IPS DF 19.7 (cell line): ENCODE measurements around the gene MED4.

ENCODE experiments used
- DNase-seq: peaks from one replicate; pipeline ENCODE4 v3.0.0-alpha.2; 2013; ENCODE audit warnings: low read depth, low spot score

Gene MED4, protein sequence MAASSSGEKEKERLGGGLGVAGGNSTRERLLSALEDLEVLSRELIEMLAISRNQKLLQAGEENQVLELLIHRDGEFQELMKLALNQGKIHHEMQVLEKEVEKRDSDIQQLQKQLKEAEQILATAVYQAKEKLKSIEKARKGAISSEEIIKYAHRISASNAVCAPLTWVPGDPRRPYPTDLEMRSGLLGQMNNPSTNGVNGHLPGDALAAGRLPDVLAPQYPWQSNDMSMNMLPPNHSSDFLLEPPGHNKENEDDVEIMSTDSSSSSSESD

GRCh38 chr13:48094781-48095502 lies at the start of gene MED4:
Gene MED4 (minus strand): TSS chr13:48095104. CDS start chr13:48095078, 26 bp downstream.
- peak; percentile 71 for DNase-seq

DNA sequence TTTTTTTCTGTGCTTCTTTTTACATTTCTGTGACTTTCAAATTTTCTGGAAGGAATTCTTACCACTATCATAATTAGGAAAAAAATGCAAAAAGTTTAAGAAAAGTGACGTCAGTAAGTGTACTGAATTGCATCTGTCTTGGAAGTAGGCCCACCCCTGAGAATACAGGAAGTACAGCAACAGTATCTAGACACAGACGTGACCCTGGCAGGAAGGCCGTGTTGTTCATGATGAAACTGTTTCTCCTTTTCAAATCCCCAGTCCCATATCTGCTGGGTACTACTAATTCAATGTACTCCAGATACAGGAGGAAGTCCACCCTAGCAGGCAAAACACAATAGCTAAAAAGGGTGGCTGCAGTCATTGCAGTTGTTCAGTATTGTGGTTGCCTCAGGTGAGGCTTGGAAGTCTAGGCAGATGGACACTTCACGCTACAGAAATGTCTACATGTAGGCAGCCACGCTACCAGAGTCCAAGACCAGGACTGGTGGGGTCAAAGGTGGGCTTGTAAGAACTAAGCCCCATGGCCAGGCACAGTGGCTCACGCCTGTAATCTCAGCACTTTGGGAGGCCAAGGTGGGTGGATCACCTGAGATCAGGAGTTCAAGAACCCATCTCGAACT lies 49.6 kb upstream of the MED4 start:
- DNase-seq, result no peak

DNA sequence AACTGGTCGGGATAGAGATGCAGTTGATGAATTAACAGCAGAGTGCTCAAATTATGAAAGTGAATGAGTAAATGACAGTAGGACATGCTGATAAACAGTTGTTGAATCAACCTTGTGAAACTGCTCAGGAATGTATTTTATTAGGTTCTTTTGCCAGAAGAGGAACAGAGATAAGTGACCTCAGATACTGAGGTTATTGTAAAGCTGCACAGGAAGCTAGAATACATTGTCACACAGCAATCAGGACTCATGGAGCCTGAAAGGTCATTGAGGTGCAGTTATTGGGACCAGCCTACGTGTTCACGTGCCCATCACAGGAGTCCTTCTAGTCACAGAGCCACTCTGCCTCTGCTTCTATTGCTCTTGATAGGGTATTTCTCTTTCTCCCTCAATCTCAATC lies 47.5 kb upstream of the MED4 start:
- DNase-seq, result no peak

DNA sequence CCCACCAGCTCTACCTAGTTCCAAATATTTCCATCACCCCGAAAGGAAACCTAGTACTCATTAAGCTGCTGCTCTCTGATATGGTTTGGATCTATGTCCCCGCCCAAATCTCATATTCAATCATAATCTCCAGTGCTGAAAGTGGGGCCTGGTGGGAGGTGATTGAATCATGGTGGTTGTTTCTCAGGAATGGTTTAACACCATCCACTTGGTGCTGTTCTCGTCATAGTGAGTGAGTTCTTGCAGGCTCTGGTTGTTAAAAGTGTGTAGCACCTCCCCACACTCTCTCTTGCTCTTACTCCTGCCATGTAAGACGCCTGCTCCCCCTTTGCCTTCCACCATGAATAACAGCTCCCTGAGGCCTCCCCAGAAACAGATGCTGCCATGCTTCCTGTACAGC lies 43.4 kb upstream of the MED4 start:
- DNase-seq, result no peak

DNA sequence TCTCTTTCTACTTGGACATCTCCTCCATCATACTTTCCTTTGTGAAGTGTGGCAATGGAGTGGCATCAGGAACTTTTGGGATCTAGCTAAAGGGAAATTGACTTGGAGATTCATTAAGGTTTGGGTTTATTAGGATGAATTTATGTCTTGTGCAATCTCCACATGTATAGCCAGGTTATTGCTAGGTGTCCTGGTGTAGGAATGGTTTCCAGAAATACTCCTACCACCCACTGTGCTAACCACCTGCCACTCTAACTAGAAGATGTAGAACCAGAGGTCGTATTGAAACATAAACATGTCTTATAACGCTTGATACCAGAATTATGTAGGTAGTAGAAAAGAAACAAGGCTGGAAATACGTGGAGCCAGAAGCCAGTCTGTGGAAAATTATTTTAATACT lies 38.1 kb upstream of the MED4 start:
- no peak for DNase-seq

DNA sequence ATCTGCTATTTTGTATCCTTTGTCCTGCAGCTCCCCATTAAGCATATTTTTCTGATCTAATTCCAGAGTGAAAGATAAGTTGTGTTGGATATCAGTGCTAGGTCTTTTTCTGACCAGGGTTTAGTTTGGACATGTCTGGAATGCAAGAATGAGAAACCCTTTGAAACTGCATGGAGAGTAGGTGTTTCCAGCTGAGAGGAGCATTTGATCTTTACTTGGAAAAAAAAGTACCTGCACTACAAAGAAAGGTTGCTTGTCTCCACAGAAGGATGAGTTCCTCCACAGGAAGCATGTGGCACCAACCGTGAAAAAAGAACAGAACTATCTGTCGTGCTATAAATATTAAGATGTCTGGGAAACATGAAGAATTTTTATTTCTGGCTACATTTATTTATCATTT lies 36.6 kb upstream of the MED4 start:
- DNase-seq, result no peak

DNA sequence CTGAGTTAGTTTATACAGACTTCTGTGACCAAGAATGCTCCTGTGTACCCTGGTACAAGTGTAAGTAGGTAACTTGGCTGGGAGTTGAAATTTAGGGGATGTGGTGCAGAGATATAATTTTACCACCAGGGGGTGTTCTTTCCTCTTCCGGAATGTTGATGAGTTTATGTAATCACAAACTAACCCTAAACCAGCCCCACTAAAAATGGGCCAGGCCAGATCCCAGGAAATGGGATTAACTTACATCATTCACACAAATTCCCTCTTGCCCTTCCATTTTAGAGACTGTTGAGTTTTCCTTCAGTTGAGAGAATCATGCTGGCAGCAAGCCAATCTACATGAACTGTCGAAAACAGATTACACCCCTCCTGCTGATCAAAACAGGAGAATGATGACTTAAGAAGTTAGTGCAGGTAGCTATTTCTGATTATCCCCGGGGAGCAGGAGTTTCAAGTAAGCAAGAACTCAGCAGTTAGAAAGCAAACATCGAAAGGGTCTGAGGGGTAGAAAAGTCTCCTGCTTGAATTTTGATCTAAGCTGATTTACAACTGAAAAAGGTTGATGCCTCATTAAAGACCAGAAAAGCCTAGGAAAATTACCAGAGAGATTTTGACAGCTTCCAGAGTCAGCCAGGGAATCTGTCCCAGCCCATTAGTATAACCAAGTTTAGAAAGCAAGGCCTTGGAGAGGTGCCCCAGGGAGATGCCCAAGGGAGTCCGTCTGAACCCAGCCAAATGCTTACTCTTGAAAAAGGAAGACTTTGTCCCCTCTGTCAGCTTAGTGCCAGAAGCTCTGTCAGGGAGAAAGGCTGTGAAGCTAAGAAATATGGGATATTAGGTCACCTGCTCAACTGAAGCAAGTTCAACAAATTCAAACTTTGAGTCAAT lies 32.3 kb upstream of the MED4 start:
- DNase-seq, result peak; percentile 47

DNA sequence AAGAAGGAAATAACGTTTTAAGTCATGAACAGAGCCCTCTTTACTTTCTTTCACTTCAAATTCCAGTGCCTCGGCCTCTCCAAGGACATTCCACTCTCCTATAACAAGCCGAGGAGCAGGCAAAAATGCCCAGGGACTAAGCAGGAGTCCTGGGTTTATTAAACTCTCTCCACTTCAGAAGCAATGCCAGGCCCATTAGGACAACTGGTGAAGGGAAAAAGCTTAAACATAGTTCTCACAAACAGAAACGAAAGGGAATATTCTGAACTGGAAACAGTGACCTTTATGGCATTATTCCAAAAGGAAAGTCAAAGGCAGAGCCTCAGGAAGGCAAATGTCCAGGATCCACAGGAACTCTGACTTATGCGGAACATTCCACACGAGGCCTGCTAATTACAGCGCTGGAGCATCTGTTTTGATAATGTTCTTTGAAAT lies 30.9 kb upstream of the MED4 start:
- no peak for DNase-seq

- no peak for DNase-seq
These were observed 28.9 kb upstream of the MED4 start for GRCh38 chr13:48123812-48124211.

DNA sequence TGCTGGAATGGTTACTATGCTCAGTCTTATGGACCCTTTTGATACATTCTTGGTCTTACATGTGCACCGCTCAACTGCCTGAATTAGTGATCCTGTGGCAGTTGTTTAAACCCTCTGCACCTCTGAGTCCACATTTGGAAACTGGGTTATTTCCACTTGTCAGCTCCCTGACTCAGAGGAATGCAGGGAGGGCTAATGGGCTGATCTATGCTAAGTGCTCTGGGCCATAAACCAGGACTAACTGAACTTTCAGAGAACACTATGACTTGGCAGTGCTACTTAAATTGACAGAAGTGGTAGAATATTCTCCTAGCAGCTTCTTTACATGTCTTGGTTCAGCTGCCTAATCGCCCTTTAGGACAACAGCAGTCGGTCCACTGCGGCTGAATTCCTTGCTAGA lies 26.8 kb upstream of the MED4 start:
- no peak for DNase-seq

DNA sequence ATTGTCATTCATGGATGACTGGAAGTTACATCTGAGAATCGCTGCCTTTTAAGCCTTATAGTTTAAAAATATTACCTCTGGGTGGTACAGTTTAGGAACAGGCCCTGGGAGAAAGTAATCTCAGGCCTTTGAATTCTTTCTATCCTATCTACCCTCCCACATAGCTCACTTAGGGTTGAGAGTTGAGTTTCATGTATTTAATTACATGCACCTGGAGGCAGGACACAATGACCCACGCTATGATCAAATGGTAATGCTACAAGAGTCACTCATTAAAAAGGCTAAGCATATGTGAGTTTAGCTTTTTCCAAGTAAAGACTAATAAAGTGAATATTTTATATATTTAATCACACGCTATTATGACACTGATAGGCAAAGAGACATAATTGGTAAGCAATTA lies 25.3 kb upstream of the MED4 start:
- no peak for DNase-seq

- DNase-seq, result no peak
These were observed 23.1 kb upstream of the MED4 start for GRCh38 chr13:48118030-48118429.

- DNase-seq, result no peak
These were observed 21.9 kb upstream of the MED4 start for GRCh38 chr13:48116808-48117207.

DNA sequence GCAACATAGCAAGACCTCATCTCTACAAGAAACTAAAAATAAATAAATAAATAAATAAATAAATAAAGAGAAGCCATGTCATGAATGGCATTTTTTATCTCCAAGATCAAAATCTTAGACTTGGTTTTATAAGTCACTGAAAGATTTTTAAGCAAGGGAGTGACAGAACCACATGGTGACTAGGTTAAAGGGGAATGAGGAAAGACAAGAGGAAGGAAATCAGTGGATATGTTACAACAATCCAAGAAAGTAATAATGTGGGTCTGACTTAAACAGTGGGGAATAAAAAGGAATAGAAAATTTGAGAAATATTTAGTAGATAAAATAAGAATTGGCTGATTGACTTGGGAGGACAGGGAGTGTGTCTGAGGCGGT lies 18.8 kb upstream of the MED4 start:
- DNase-seq, result no peak

DNA sequence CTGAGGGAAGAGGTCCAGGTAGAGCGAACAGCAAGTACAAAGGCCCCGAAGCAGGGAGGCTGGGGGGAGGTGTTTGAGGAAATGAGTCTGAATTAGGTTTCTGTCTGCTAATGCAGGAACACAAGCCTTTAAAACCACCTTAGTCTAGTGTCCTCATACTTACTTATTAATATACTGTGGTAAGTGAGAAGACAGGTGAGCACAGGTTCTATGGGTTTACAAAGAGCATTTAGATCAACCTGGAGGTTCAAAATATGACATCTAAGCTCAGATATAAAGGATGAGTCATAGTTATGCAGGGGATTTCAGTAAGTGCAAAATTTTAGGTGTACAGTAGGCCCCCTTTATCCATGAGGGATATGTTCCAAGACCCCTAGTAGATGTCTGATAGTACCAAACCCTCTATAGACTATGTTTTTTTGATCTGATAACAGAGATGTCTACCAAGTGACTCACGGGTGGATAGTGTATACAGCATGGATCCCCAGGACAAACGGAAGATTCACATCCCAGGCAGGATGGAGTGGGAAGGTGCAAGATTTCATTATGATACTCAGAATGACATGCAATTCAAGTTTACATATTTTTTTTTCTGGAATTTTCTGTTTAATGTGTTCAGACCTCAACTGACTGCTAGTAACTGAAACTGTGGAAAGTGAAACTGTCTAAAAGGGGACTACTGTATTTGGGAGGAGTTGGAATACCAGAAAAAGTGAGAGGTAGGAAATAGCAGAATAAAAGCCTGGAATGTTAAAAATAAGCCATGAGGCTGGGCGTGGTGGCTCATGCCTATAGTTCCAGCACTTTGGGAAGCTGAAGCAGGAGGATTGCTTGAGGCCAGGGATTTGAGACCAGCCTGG lies 18.2 kb upstream of the MED4 start:
- no peak for DNase-seq

- no peak for DNase-seq
These were observed 16.2 kb upstream of the MED4 start for GRCh38 chr13:48110931-48111721.

DNA sequence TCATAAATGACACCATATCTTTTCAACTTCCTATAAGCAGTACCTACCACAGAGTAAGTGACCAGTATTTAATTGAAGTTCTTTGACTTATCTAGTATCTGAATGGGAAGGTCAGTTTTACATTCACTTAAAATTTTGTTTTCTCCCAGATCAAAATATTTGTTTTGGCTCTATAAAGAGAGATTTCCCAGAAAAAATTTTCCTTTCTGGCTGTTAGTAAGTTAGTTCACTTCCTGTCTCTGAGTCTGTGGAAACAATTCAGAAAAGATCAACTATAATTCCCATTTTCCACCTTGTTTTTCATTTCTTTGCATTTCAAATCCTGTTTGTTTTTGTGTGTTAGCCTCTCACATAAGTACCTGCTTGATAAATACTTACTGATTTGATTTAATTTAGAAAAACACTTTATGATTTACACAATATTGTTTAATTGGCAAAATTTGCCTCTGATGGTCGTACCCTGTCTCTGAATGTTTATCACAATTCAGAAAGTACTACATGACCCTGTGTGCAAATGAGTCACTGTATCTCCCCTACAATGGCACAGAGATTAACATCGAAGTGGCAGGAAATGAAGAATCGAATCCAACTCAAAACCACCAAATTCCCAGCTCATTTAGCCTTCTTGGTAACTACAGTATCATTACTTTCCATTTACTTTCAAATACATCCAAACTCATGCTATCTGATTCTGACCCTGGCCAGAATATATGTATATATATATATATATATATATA lies 15.4 kb upstream of the MED4 start:
- no peak for DNase-seq

DNA sequence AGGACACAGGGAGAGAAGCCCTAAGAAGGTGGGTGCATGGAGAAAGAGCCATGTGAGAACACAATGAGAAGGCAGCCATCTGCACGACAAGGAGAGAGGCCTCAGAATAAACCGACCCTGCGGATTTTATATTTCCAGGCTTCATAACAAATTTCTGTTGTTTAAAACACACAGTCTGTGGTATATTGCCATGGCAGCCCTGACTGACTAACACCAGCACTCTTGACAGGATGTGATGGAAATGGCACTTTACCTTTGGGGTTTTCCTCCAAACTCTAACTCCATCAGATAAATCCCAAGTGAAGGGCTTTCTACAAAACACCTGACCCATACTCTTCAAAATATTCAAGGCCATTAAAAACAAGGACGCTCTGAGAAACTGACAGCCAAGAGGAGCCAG lies 13.2 kb upstream of the MED4 start:
- no peak for DNase-seq

- no peak for DNase-seq
These were observed 2.9 kb upstream of the MED4 start for GRCh38 chr13:48097793-48098192.

- DNase-seq, result peak; percentile 15
These were observed 1.8 kb upstream of the MED4 start for GRCh38 chr13:48096670-48097069.
